Stimulated activated CD4-positive, alpha-beta T cell treated with anti-CD3 and anti-CD28 coated beads, Interleukin-4, amount 100 ng/mL, for 4 hours (primary cell): ENCODE data around the gene SHH.
"Not testable (repeated sequence)": the region's sequence is repeated elsewhere in the genome, so short reads cannot be mapped to it uniquely, and the experiment has no call there.

ENCODE experiments used
- DNase-seq, 2 experiments: peaks; one replicate each; pipeline ENCODE4 v3.0.0-alpha.2; 2020

Gene SHH

DNA sequence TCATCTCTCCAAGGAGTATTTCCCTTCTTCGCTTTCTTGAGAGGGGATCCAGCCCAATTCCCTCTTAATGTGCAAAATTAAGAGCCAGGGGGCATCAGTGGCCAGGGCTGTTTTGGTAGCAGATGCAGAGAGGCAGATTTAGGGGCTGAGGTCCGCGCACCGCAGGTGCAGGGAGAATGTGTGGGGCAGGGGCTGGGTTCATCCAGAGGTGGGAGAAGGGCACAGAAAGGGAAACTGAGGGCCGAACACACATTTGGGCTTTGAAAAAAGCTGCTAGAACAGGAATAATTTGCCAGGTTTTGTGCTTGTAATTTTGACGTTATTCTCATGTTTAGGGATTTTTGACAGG lies 6.5 kb upstream of the SHH start:
- no peak for DNase-seq

GRCh38 chr7:155818154-155818819 lies 6.0 kb upstream of the SHH start:
- DNase-seq = no peak

DNA sequence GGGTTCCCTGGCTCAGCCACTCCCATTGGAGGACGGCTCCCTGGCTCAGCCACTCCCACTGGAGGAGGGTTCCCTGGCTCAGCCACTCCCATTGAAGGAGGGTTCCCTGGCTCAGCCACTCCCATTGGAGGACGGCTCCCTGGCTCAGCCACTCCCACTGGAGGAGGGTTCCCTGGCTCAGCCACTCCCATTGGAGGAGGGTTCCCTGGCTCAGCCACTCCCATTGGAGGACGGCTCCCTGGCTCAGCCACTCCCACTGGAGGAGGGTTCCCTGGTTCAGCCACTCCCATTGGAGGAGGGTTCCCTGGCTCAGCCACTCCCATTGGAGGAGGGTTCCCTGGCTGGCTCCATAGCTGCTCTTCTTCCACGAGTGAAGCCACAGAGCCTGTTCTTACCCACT lies 5.3 kb upstream of the SHH start:
- not testable (repeated sequence) for DNase-seq

DNA sequence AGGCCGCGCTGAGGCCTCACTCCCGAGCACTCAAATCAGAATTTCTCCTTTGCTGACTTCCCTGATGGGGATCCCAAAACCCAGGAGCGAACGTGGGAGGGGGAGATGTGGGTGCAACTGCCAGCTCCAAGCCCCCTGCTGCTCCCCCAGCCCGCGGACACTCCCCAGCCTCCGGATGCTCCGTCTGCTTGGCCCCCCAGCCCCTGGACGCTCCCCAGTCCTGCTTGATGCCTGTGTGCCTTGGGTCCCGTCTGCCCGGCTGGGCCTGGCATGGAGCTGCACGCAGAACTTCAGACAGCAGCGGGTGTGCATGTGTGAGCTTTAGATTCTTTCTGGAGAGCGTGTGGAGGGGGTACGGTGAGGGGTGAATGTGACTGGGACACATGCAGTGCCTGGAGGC lies 4.7 kb upstream of the SHH start:
- no peak for DNase-seq

- no peak for DNase-seq
Measured at GRCh38 chr7:155816192-155816508, 3.9 kb upstream of the SHH start.

- DNase-seq = peak; percentile 51 to 70
Measured at GRCh38 chr7:155815332-155816191, 3.3 kb upstream of the SHH start.

GRCh38 chr7:155814316-155815276 lies 2.3 kb upstream of the SHH start:
- DNase-seq = no peak

GRCh38 chr7:155813546-155814315 lies 1.5 kb upstream of the SHH start:
- DNase-seq = no peak

DNA sequence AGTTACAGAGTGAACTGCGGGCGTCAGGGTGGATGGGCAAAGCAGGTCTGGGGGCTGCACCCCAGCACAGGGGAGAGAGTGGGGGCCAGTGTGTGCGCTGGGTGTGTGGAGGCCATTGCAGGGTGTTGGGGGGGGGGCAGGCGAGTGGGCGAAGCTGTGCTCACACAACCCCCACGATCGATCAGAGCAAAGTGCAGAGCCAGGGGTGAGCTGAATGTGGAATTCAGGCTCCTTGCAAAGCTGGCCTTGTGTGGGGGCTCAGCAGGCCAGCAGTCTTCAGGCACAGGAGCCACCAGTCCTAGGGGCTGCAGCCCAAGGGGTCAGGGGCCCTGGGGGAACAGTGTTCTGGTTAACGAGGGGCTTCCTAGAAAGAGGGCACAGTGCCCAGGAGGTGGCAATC lies 862 bp upstream of the SHH start:
- no peak for DNase-seq

DNA sequence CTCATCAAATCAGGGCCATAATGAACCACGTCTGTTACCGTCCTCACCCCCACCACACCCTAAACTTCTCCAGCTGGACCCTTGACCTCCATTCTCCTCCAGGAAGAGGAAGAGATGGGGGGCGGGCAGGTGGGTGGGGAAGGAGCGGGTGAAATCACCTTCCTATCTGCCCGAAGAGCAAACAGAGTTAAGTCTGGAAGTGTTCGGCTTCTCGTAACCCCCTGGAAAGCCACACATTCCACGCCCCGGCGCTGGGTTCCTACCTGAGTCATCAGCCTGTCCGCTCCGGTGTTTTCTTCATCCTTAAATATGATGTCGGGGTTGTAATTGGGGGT lies 736 bp downstream of the SHH start:
- DNase-seq = no peak

GRCh38 chr7:155810770-155811559 lies 1.3 kb downstream of the SHH start:
- no peak for DNase-seq

DNA sequence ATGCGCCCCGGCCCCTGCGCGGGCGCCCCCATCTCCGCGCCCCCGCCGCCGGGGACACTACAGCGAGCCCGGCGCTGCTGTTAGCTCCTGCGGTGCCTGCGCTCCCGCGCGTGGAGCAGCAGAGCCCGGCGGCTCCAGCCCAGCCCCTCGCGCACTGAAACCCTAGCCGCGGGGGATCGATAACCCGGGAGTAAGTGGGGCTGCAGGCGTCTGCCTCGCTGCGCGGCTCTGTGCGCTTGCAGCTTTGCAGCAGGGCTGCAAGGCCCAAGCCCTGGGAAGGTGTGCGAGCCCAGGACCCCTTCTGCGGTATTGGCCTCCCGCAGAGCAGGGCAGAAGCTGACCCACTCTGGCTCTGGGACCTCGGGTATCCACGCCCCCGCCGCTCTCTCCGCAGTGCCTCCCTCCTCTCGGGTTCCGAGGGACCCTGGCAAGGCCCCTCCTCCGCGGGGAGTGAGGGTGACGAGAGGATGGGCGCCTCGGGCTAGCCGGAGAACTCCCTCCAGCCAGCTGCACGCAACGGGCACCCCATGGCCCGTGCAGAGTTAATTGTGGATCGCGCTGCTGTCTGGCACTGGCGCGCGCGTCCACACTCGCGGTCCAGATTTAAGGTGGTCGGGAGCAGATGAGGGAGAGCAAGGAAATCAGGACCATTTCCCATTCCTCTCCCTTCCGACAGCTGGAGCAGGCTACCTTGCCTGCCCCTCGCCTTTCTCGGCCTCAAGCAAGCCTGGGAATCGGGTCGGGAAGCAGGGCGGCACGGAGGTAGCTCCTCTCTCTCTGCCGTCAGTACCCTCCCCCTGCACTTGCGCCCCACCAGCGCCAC lies 2.1 kb downstream of the SHH start:
- DNase-seq = no peak

- no peak for DNase-seq
Measured at GRCh38 chr7:155809332-155809946, 2.8 kb downstream of the SHH start.

GRCh38 chr7:155808549-155809331 lies 3.5 kb downstream of the SHH start:
- no peak for DNase-seq

DNA sequence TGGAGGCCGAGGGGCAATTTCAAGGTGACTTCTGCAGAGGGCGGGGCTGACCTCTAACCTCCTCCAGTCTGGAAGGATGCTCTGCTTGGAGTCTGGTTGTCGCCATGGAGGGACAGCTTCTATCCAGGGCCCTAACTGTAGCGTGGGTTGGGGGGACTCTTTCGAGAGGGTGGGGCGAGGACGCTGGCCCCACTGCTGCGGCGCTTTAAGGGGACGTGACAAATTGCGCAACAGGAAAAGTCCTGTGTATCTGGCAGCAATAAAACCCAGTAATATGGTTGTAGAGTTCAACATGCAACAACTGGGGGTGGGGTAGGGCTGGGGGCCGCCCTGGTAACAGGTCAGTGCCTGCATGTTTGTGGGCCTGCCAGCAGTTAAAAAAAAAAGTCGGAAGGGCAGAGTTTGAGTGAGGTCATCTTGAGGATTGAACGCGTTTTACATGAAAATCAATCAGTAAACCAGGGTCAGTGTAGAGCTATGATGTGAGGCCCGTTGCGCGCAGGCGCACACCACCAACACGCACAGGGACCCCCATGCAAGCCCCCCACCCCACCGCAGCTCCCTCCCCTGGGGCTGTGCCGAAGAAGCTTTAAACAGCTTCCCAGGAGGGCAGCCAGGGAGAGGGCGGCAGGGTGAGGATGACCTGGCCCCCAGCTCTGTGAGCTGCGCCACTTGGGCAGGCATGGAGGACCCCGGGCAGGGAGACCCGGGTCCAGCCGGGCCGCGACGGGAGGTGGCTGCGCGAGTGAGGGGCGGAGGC lies 4.3 kb downstream of the SHH start:
- no peak for DNase-seq

- DNase-seq = no peak
Measured at GRCh38 chr7:155807065-155807671, 5.1 kb downstream of the SHH start.

DNA sequence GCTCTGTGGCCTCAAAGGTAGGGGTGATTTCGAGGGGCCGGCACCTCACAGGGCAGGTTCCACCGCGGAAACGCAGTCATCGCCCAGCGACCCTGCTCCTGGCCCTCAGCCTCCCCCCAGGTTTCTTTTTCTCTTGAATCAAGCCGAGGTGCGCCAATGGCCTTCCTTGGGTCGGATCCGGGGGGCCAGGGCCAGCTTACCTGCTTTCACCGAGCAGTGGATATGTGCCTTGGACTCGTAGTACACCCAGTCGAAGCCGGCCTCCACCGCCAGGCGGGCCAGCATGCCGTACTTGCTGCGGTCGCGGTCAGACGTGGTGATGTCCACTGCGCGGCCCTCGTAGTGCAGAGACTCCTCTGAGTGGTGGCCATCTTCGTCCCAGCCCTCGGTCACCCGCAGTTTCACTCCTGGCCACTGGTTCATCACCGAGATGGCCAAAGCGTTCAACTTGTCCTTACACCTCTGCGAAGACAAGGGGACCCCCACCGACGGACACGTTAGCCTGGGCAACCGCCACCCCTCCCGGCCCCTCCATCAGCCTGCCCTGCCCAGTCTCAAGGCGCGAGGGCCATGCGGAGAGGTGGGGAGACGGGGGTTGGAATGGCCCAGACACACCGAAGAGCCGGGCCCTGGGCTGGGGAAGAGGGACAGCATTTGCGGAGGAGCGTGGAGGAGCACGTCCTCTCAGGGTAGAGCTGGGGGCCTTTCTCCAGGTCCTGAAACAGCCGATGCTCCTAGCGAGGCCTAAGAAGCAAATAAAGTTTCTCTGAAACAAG lies 6.0 kb downstream of the SHH start:
- no peak for DNase-seq

DNA sequence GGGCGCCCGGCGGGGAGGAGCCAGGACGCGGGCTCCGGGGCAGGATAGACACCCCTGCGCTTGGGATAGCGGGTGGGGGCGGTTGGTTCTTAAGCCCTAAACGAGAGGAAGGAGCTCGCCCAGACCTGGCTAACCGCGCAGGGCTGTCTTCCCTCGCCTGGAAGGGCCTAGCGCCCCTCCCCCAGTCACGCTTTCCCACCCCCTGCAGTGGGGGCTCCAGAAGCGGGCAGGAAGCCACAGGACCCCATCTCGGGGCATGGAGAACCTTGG lies 6.5 kb downstream of the SHH start:
- no peak for DNase-seq
